ENCODE data around the gene GRIK4. TPM values are rescaled to one million over a fixed set of nuclear protein-coding genes. Genes with fewer than 3 reads are reported as not detected.

Gene GRIK4
- total and polyA plus RNA-seq, 2 donors (not counting 3 experiments of a cell fraction or from before 2014, with no cell fraction given), result 0.81 to 1.6 TPM

DNA sequence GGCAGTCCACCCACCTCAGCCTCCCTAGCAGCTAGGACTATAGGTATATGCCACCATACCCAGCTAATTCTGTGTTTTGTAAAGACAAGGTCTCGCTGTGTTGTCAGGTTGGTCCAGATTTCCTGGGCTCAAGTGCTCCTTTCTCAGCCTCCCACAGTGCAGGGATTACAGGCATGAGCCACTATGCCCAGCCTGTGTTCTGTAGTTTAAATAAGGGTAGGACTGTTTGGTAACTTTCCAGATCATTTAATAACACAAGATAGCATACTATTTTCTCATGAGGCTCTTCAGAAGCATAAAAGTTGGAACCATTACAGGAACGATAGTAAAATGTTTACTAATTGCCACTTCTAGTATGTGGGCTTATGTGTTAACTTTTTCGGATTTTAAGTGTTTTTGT, 38.0 kb upstream of the GRIK4 start:
- peaks cover 16 to 25% of the 10 kb centered on the region in 2 experiments for H3K36me3 ChIP-seq (ENCODE audit: control insufficient read depth in 2 of 2, extremely low read depth in 1 of 2, insufficient read depth in 2 of 2, low read length in 2 of 2)

More for the DNA sequence above, 38.0 kb upstream of the GRIK4 start:
- TF ChIP-seq GATA2 (IDR thresholded peaks at IDR 0.05; ENCODE audit: insufficient read depth, insufficient read length, low read depth, low read length) (no peak), POLR2AphosphoS5 (IDR thresholded peaks at IDR 0.05; ENCODE audit: insufficient read depth, low read depth, low read length) (no peak), EZH2 (IDR thresholded peaks at IDR 0.05; ENCODE audit: borderline replicate concordance, low read depth, low read length, severe bottlenecking) (no peak), JUN (IDR thresholded peaks at IDR 0.05; ENCODE audit: borderline replicate concordance, insufficient read depth, insufficient read length, low read depth) (no peak), MYC (IDR thresholded peaks at IDR 0.05; ENCODE audit: low read depth, low read length) (no peak), FOS (IDR thresholded peaks at IDR 0.05; ENCODE audit: borderline replicate concordance, insufficient read depth, low read length) (no peak), POLR2A (IDR thresholded peaks at IDR 0.05; ENCODE audit: low read depth, low read length) (no peak)
- TF ChIP-seq, protein P1, sequence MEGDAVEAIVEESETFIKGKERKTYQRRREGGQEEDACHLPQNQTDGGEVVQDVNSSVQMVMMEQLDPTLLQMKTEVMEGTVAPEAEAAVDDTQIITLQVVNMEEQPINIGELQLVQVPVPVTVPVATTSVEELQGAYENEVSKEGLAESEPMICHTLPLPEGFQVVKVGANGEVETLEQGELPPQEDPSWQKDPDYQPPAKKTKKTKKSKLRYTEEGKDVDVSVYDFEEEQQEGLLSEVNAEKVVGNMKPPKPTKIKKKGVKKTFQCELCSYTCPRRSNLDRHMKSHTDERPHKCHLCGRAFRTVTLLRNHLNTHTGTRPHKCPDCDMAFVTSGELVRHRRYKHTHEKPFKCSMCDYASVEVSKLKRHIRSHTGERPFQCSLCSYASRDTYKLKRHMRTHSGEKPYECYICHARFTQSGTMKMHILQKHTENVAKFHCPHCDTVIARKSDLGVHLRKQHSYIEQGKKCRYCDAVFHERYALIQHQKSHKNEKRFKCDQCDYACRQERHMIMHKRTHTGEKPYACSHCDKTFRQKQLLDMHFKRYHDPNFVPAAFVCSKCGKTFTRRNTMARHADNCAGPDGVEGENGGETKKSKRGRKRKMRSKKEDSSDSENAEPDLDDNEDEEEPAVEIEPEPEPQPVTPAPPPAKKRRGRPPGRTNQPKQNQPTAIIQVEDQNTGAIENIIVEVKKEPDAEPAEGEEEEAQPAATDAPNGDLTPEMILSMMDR (IDR thresholded peaks at IDR 0.05; ENCODE audit: extremely low read depth in 1 of 2, insufficient read depth in 1 of 2, low read depth in 1 of 2, low read length in 2 of 2), result no peak
- TF ChIP-seq, protein P2, sequence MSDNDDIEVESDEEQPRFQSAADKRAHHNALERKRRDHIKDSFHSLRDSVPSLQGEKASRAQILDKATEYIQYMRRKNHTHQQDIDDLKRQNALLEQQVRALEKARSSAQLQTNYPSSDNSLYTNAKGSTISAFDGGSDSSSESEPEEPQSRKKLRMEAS (IDR thresholded peaks at IDR 0.05; ENCODE audit: insufficient read depth, insufficient read length), result no peak
- no TSS peak for BruUV-seq (replicated peaks)
- H3K9me3 ChIP-seq (replicated peaks; ENCODE audit: control insufficient read depth, insufficient read depth, low read length), result no peaks in the 10 kb centered on the region
- no peaks in the 10 kb centered on the region for H3K9me1 ChIP-seq (replicated peaks; ENCODE audit: control insufficient read depth, extremely low read depth, insufficient read depth, low read length)
- H3K27me3 ChIP-seq (ENCODE audit: control insufficient read depth in 2 of 2, insufficient read depth in 2 of 2, low read length in 2 of 2), result no peaks in the 10 kb centered on the region
- no peaks in the 10 kb centered on the region for H4K20me1 ChIP-seq (replicated peaks; ENCODE audit: control insufficient read depth, extremely low read depth, insufficient read depth, low read length)
- dilution Hi-C loops (cut with MboI; ENCODE audit: extremely low pct_ligation_motif_present, low sequenced_read_pairs) (no loop called here), intact Hi-C loops (cut with micrococcal nuclease) (no loop called here)
- DNase-seq (ENCODE audit: low read depth, low spot score) (no peak), FAIRE-seq (no peak)
- no peak overlapping the region for H3K4me3 ChIP-seq (replicated peaks in 1 of 3; ENCODE audit: insufficient read depth in 1 of 3, low read depth in 1 of 3, low read length in 3 of 3)
- CTCF ChIA-PET, result no interaction called here
- H3K9ac ChIP-seq (replicated peaks; ENCODE audit: extremely low read depth, insufficient read depth, low read length), result no peak overlapping the region
- H3K27ac ChIP-seq (ENCODE audit: insufficient read depth, low read depth, low read length), result no peak overlapping the region
- no peak overlapping the region for H2AFZ ChIP-seq (ENCODE audit: low read depth, low read length)
- H3K79me2 ChIP-seq (ENCODE audit: control insufficient read depth, insufficient read depth, low read length), result no peaks in the 10 kb centered on the region
- POLR2A ChIA-PET, result no interaction called here
- H3K4me2 ChIP-seq (ENCODE audit: insufficient read depth, low read length), result no peak overlapping the region
- no peaks in the 10 kb centered on the region for H3K4me1 ChIP-seq (ENCODE audit: control insufficient read depth, extremely low read depth, insufficient read depth, low read length)
